Body of pancreas (tissue), 4 donors: ENCODE measurements around the gene BRICD5. TPM values are rescaled to one million over a fixed set of nuclear protein-coding genes. Genes with fewer than 3 reads are reported as not detected.

ENCODE experiments used
- ATAC-seq: fragments of 150-250 bp; one replicate; pipeline ENCODE4 v1.9.1; 2016
- DNase-seq, 4 donors: peaks; one replicate each; pipeline ENCODE4 v3.0.0-alpha.2; 2019
- H3K27ac ChIP-seq, 4 donors: fragments of 200-600 bp; sonication (generic); 1 replicate in 3 of 4; 2 replicates in 1 of 4; pipeline versions ENCODE4 v1.5.1 to v1.6.1; 2016 to 2019; ENCODE audit warnings: mild to moderate bottlenecking in 1 of 4, mixed read lengths in 1 of 4, moderate library complexity in 1 of 4
- H3K27me3 ChIP-seq, 2 donors: fragments of 200-600 bp; sonication (generic); one replicate each; pipeline ENCODE4 v1.6.0; 2016; ENCODE audit warnings: mild to moderate bottlenecking in 1 of 2
- H3K36me3 ChIP-seq, 2 donors: fragments of 200-600 bp; sonication (generic); replicated peaks in 1 of 2; 2 replicates each; pipeline ENCODE4 v1.5.1; 2016; ENCODE audit warnings: low read depth in 2 of 2; ENCODE audit not compliant: insufficient read depth in 1 of 2
- H3K4me1 ChIP-seq: fragments of 200-600 bp; sonication (generic); one replicate; pipeline ENCODE4 v1.6.0; 2016
- H3K4me3 ChIP-seq, 2 donors: fragments of 200-600 bp; sonication (generic); 1 replicate in 1 of 2; 2 replicates in 1 of 2; pipeline ENCODE4 v1.5.1; 2016 to 2019
- H3K9me3 ChIP-seq, 3 donors: fragments of 200-600 bp; sonication (generic); 1 replicate in 2 of 3; 2 replicates in 1 of 3; pipeline ENCODE4 v1.5.1; 2016
- POLR2A ChIP-seq, 3 donors: fragments of 450-650 bp; IDR thresholded peaks; one replicate each; pipeline ENCODE4 v1.6.1; 2016; ENCODE audit warnings: antibody characterized with exemption in 3 of 3, mild to moderate bottlenecking in 2 of 3
- WGBS, 2 donors: methylation state at CpG; one replicate each; pipeline ENCODE4 v1.1.5; 2017; 5-methylcytosine and 5-hydroxymethylcytosine counted together
- intact Hi-C: fragments of 100-400 bp; cut with DNase I; formaldehyde crosslinking; loops from one replicate; pipeline ENCODE4 v1.15.1; 2023
- total RNA-seq, 2 donors: library from RNA; depleted of rRNA; stranded (reverse); fragments of >200 nt; gene quantifications; one replicate each; pipeline ENCODE4 v1.1.0, GENCODE V29; 2016
- TF ChIP-seq, protein P1 (sequence below), 7 experiments: fragments of 450-650 bp in 4 of 7; fragments of 200-600 bp in 3 of 7; sonication (generic) in 3 of 7; IDR thresholded peaks; one replicate each; pipeline ENCODE4 v1.5.1; 2016 to 2019; ENCODE audit warnings: antibody characterized with exemption in 7 of 7

The BRICD5 gene
- total RNA-seq, 2 donors from 2014 or later: 1.8 to 3.3 TPM

DNA sequence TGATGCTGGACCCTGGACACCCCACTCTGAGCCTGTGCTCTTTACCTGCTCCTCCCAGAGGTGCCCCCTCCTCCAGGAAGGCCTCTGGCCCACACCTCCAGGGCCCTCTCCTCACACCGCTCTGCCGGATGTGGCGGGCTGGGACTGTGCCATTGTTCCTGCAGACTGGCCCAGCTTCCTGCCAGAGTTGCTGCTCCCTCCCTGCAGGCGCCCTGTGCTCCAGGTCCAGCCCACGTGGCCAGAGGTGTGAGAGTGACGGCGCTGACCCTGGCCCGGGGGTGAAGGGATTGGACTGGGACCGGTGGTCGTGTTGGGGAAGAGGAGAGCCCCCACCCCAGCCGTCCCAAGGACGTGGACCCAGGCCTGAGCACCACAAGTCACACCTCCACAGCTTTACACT lies 18.4 kb upstream of the BRICD5 start:
- DNase-seq (no peak), ATAC-seq (no peak)
- H3K4me1 ChIP-seq: peaks cover 29% of the 10 kb centered on the region
- WGBS, 2 donors: 85 to 86% methylated on average over 4 to 9 of the region's 12 CpGs
- no peak overlapping the region for H3K4me3 ChIP-seq
- no peaks in the 10 kb centered on the region for H3K9me3 ChIP-seq
- H3K36me3 ChIP-seq: peaks cover 12 to 25% of the 10 kb centered on the region in 2 donors
- H3K27me3 ChIP-seq: no peaks in the 10 kb centered on the region
- no peak overlapping the region for H3K27ac ChIP-seq
- TF ChIP-seq, protein P1, sequence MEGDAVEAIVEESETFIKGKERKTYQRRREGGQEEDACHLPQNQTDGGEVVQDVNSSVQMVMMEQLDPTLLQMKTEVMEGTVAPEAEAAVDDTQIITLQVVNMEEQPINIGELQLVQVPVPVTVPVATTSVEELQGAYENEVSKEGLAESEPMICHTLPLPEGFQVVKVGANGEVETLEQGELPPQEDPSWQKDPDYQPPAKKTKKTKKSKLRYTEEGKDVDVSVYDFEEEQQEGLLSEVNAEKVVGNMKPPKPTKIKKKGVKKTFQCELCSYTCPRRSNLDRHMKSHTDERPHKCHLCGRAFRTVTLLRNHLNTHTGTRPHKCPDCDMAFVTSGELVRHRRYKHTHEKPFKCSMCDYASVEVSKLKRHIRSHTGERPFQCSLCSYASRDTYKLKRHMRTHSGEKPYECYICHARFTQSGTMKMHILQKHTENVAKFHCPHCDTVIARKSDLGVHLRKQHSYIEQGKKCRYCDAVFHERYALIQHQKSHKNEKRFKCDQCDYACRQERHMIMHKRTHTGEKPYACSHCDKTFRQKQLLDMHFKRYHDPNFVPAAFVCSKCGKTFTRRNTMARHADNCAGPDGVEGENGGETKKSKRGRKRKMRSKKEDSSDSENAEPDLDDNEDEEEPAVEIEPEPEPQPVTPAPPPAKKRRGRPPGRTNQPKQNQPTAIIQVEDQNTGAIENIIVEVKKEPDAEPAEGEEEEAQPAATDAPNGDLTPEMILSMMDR (IDR thresholded peaks at IDR 0.05): no peak
- intact Hi-C loops: no loop called here

DNA sequence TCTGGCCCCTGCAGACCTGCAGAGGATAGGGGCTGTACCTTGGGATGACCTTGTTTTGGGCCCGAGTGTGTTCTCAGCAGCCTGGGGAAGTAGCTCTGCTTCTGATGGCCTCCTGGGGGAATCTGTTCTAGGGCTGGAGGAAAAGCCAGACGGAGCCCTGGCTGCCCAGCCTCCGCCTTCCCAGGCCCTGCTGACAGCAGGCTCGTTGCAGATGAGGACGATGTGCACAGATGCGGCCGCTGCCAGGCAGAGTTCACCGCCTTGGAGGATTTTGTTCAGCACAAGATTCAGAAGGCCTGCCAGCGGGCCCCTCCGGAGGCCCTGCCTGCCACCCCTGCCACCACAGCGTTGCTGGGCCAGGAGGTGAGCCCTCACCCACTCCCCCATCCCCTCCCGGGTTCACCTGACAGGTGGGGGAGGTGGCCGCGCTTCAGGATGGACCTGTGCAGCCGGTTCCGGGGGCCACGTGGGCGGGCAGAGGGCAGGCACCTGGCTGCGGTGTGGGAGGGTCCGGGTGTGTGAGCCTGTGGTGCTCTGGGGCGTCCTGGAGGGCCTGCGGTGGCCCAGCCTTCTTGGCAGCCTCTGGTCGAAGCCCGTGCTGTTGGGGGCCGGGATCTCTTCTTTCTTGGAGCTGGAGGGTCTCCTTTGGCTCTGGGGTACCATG lies 17.6 kb upstream of the BRICD5 start:
- no peak overlapping the region for H3K4me3 ChIP-seq
- DNase-seq: no peak
- intact Hi-C loops: no loop called here
- no peaks in the 10 kb centered on the region for H3K27me3 ChIP-seq
- H3K9me3 ChIP-seq: no peaks in the 10 kb centered on the region
- TF ChIP-seq POLR2A (IDR thresholded peaks at IDR 0.05): no peak
- TF ChIP-seq, protein P1 (IDR thresholded peaks at IDR 0.05): no peak
- ATAC-seq: no peak
- WGBS, 2 donors: 89% methylated on average over 9 to 24 of the region's 25 CpGs
- H3K36me3 ChIP-seq: peaks cover 12 to 23% of the 10 kb centered on the region in 2 donors
- H3K4me1 ChIP-seq: peaks cover 30% of the 10 kb centered on the region
- no peak overlapping the region for H3K27ac ChIP-seq

DNA sequence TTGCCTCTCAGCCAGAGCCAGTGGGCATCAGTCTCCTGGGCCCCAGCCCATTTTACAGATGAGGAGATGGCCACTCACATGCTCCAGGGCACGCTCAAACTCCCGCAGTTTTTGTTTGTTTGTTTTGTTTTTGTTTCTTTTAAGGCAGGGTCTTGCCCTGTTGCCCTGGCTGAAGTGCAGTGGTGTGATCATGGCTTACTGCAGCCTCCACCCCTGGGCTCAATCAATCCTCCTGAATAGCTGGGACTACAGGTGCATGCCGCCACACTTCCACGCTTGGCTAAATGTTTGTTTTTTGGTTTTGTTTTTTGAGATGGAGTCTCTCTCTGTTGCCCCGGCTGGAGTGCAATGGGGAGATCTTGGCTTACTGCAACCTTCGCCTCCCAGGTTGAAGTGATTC lies 16.3 kb upstream of the BRICD5 start:
- DNase-seq (no peak), ATAC-seq (no peak)
- 88 to 89% methylated on average over 6 of the region's 6 CpGs for WGBS, 2 donors
- intact Hi-C loops: no loop called here
- Histone ChIP-seq H3K27me3 (no peaks in the 10 kb centered on the region), H3K36me3 (peaks cover 9 to 13% of the 10 kb centered on the region in 2 donors), H3K27ac (no peak overlapping the region), H3K9me3 (no peaks in the 10 kb centered on the region), H3K4me3 (no peak overlapping the region), H3K4me1 (peaks cover 32% of the 10 kb centered on the region)
- TF ChIP-seq POLR2A (IDR thresholded peaks at IDR 0.05): no peak
- TF ChIP-seq, protein P1 (IDR thresholded peaks at IDR 0.05): no peak

DNA sequence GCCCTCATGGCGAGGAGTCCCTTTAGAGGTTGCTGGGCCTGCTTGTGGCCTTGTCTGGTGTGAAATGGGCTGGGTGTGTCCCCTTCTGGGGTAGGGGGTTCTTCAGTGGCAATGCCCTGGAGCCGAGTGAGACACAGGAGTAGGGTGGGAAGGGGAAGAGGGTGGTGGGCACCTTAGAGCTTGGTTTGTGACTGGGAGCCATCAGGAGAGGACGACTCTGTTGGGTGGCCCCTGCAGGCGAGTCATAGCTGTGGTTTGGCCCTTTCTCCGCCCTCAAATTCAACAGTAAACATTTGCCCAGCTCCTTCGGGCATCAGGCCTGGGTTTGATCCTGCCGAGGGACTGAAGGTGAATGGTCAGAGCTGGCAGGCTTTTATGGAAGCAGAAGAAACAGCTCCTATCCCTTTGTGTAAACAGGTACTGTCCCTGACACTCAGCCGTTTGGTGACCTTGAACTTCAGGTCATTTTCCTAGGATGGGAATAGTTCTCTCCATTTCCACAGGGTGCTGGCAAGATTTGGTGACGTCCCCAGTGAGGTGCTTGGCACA lies 15.7 kb upstream of the BRICD5 start:
- intact Hi-C loops: no loop called here
- peak overlapping the region in 1 of 4 donors; percentile 23 for H3K27ac ChIP-seq
- H3K4me1 ChIP-seq: peaks cover 32% of the 10 kb centered on the region
- H3K9me3 ChIP-seq: no peaks in the 10 kb centered on the region
- H3K36me3 ChIP-seq: peaks cover 9% of the 10 kb centered on the region in 2 donors
- TF ChIP-seq POLR2A (IDR thresholded peaks at IDR 0.05): no peak
- TF ChIP-seq, protein P1 (IDR thresholded peaks at IDR 0.05): no peak
- ATAC-seq (no peak), DNase-seq (peak in 1 of 4 donors; percentile 18)
- H3K27me3 ChIP-seq: no peaks in the 10 kb centered on the region
- 32 to 39% methylated on average over 9 of the region's 9 CpGs for WGBS, 2 donors
- no peak overlapping the region for H3K4me3 ChIP-seq
